OCI-LY1 (cell line): ENCODE data around the gene SMIM1.
A peak's percentile ranks its signal among the peaks of the same experiment; 100 is the strongest.
"Not testable (repeated sequence)": the region's sequence is repeated elsewhere in the genome, so short reads cannot be mapped to it uniquely, and the experiment has no call there.

Source experiments
- H2AFZ ChIP-seq: fragments of 200-600 bp; sonication (generic), shearing (Covaris generic); 2 replicates; pipeline ENCODE4 v1.6.0; 2014; ENCODE audit warnings: antibody characterized with exemption, mild to moderate bottlenecking, low read length
- H3F3A ChIP-seq: fragments of 200-600 bp; sonication (generic), shearing (Covaris generic); 2 replicates; pipeline ENCODE4 v1.6.0; 2014; ENCODE audit warnings: mild to moderate bottlenecking, antibody characterized with exemption, low read length, moderate library complexity; ENCODE audit not compliant: insufficient read depth
- H3K27ac ChIP-seq: fragments of 200-600 bp; sonication (generic); 2 replicates; pipeline ENCODE4 v1.5.1; 2014; ENCODE audit warnings: low read length, mixed run types, mild to moderate bottlenecking, low read depth; ENCODE audit not compliant: poor library complexity, severe bottlenecking
- H3K27me3 ChIP-seq: fragments of 200-600 bp; sonication (generic); 2 replicates; pipeline ENCODE4 v1.6.0; 2014; ENCODE audit warnings: antibody characterized with exemption, mild to moderate bottlenecking, low read length, moderate library complexity; ENCODE audit not compliant: insufficient read depth
- H3K36me3 ChIP-seq: fragments of 200-600 bp; sonication (generic); 2 replicates; pipeline ENCODE4 v1.6.1; 2014; ENCODE audit warnings: mild to moderate bottlenecking, antibody characterized with exemption, low read length, moderate library complexity, mixed read lengths; ENCODE audit not compliant: insufficient read depth
- H3K4me1 ChIP-seq: fragments of 200-600 bp; sonication (generic); 2 replicates; pipeline ENCODE4 v1.5.1; 2014; ENCODE audit warnings: mild to moderate bottlenecking, low read length, moderate library complexity; ENCODE audit not compliant: insufficient read depth, severe bottlenecking
- H3K4me2 ChIP-seq: fragments of 200-600 bp; sonication (generic), shearing (Covaris generic); 2 replicates; pipeline ENCODE4 v1.6.1; 2014; ENCODE audit warnings: low read length
- H3K4me3 ChIP-seq: fragments of 200-600 bp; sonication (generic); 2 replicates; pipeline ENCODE4 v1.5.1; 2014; ENCODE audit warnings: low read length, low read depth, mild to moderate bottlenecking, mixed read lengths; ENCODE audit not compliant: poor library complexity, severe bottlenecking
- H3K79me2 ChIP-seq: fragments of 200-600 bp; shearing (Covaris generic); 2 replicates; pipeline ENCODE4 v1.6.1; 2016; ENCODE audit warnings: mixed run types, low read length, mixed read lengths; ENCODE audit not compliant: insufficient read depth
- H3K9ac ChIP-seq: fragments of 200-600 bp; sonication (generic), shearing (Covaris generic); 2 replicates; pipeline ENCODE4 v1.6.1; 2014; ENCODE audit warnings: mild to moderate bottlenecking, low read length, mixed read lengths
- H3K9me2 ChIP-seq: fragments of 200-600 bp; sonication (generic), shearing (Covaris generic); 2 replicates; pipeline ENCODE4 v1.6.1; 2014; ENCODE audit warnings: low read depth, mild to moderate bottlenecking, low read length, mixed read lengths
- H3K9me3 ChIP-seq: fragments of 200-600 bp; shearing (Covaris generic); 2 replicates; pipeline ENCODE4 v1.6.1; 2014; ENCODE audit warnings: low read length, mixed read lengths
- H4K20me1 ChIP-seq: fragments of 200-600 bp; sonication (generic), shearing (Covaris generic); 2 replicates; pipeline ENCODE4 v1.6.0; 2016; ENCODE audit warnings: mild to moderate bottlenecking, low read length; ENCODE audit not compliant: insufficient read depth
- EZH2 ChIP-seq: fragments of 200-600 bp; sonication (generic), shearing (Covaris generic); IDR thresholded peaks from 2 replicates; pipeline ENCODE4 v1.8.0; 2017; ENCODE audit warnings: borderline replicate concordance, mixed run types, mild to moderate bottlenecking, antibody characterized with exemption, low read length, moderate library complexity, mixed read lengths
- TF ChIP-seq, protein P1 (sequence below): fragments of 200-600 bp; sonication (generic), shearing (Covaris generic); IDR thresholded peaks from 2 replicates; pipeline ENCODE4 v1.5.1; 2017; ENCODE audit warnings: mild to moderate bottlenecking, antibody characterized with exemption, low read length, moderate library complexity, mixed read lengths

Gene SMIM1, protein sequence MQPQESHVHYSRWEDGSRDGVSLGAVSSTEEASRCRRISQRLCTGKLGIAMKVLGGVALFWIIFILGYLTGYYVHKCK

DNA sequence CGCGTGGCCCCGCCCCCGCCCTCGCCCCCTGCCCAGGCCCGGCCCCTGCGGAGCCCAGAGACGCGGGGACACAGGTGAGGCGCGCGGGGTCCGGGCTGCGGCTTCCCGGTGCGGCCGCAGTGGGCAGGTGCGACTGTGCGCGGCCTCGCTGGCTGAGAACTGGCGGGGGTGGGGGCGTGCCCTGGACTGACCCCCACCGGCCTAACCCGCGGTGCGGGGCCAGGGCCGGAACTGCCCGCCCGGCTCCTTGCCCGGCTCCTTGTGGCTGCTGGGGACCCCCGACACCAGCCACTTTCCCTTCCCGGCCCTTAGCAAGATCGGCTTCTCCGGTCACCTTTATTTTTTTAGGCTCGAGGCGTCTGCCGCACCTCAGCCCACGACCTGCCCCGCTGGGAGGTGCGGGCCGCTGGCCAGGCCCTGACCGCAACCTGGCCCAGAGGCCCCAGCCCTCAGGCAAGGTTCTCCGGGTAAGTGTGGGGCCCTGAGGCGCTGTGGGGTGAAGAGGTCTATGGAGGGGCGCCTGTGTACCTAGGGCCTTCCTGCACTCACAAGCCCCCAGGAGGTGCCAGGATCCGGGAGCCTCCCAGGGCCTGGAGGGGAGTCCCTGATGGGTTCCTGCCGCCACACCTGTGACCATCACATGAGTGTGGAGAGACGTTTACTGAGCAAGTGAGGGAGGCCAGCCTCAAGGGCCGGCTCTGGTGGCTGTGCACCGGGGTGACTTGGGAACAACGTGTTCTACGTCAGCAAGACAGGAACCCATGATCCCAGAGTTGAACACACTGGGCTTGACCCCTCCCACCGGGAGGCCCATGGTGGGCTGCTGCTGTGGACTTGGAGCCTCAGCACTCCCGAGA is at the start of gene SMIM1:
Gene SMIM1, plus strand, starts transcription at position 35 of the 857 bp plus-strand sequence. CDS start 2,625 bp downstream, outside the sequence.
- Histone ChIP-seq H3K9me2 (no peaks in the 10 kb centered on the region), H3K27me3 (no peaks in the 10 kb centered on the region; the same call in 1 of the 2 replicates), H3K9me3 (no peaks in the 10 kb centered on the region), H3K4me2 (peak within 1 kb of the TSS; percentile 74), H2AFZ (no peak within 1 kb of the TSS), H3K9ac (peak within 1 kb of the TSS; percentile 46), H3K27ac (no peak within 1 kb of the TSS), H3K4me1 (peaks cover 23% of the 10 kb centered on the region), H3K4me3 (peak within 1 kb of the TSS; percentile 64), H4K20me1 (no peaks in the 10 kb centered on the region), H3K79me2 (no peaks in the 10 kb centered on the region), H3K36me3 (no peaks in the 10 kb centered on the region), H3F3A (no peaks in the 10 kb centered on the region)
- TF ChIP-seq EZH2: no peak
- TF ChIP-seq, protein P1, sequence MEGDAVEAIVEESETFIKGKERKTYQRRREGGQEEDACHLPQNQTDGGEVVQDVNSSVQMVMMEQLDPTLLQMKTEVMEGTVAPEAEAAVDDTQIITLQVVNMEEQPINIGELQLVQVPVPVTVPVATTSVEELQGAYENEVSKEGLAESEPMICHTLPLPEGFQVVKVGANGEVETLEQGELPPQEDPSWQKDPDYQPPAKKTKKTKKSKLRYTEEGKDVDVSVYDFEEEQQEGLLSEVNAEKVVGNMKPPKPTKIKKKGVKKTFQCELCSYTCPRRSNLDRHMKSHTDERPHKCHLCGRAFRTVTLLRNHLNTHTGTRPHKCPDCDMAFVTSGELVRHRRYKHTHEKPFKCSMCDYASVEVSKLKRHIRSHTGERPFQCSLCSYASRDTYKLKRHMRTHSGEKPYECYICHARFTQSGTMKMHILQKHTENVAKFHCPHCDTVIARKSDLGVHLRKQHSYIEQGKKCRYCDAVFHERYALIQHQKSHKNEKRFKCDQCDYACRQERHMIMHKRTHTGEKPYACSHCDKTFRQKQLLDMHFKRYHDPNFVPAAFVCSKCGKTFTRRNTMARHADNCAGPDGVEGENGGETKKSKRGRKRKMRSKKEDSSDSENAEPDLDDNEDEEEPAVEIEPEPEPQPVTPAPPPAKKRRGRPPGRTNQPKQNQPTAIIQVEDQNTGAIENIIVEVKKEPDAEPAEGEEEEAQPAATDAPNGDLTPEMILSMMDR: no peak

DNA sequence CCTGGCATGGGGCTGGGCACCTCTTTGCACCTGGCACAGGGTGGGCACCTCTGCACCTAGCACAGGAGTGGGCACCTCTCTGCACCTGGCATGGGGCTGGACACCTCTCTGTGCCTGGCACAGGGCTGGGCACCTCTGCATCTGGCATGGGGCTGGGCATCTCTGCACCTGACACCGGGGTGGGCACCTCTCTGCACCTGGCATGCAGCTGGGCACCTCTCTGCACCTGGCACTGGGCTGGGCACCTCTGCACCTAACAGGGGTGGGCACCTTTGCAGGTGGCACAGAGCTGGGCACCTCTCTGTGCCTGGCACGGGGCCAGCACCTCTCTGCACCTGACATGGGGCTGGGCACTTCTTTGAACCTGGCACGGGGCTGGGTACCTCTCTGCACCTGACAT is 49.7 kb upstream of the SMIM1 start:
- Histone ChIP-seq H4K20me1 (no peaks in the 10 kb centered on the region), H3K9me3 (no peaks in the 10 kb centered on the region), H3K4me3 (no peak overlapping the region), H3K4me1 (no peaks in the 10 kb centered on the region), H3K9me2 (no peaks in the 10 kb centered on the region), H3K36me3 (no peaks in the 10 kb centered on the region), H3K79me2 (no peaks in the 10 kb centered on the region), H3K27me3 (no peaks in the 10 kb centered on the region; the same call in 1 of the 2 replicates), H2AFZ (no peak overlapping the region), H3K27ac (no peak overlapping the region), H3F3A (no peaks in the 10 kb centered on the region), H3K9ac (no peak overlapping the region), H3K4me2 (no peak overlapping the region)
- TF ChIP-seq, protein P1: no peak
- no peak for TF ChIP-seq EZH2

DNA sequence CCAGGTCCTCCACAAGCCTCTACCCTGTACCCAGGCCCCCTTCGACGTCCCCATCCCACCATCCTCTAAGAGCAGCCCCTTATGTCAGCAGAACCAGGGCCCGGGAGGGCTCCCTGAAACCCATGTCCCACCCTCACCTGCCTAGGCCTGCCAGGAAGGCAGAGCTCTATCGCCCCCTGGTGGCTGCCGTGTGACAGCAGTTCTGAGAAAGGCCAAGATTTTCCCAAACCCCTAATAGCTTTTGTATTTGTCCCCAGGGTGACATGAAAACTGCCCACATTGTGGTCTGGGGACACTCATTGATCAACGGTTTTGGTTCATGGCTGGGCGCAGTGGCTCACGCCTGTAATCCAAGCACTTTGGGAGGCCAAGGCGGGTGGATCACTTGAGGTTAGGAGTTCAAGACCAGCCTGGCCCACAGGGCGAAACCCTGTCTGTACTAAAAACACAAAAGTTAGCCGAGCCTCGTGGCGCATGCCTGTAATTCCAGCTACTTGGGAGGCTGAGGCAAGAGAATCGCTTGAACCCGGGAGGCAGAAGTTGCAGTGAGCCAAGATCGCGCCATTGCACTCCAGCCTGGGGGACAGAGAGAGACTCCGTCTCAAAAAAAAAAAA is 48.0 kb upstream of the SMIM1 start:
- TF ChIP-seq, protein P1: peak; percentile 86
- H3K4me2 ChIP-seq, H2AFZ ChIP-seq, H3K4me1 ChIP-seq, H3F3A ChIP-seq, H3K36me3 ChIP-seq, H3K79me2 ChIP-seq, H3K9ac ChIP-seq, H3K27me3 ChIP-seq, H3K4me3 ChIP-seq, H3K9me3 ChIP-seq, H3K27ac ChIP-seq, H4K20me1 ChIP-seq, H3K9me2 ChIP-seq: not testable (repeated sequence)
